MM.1S (cell line): Measurements from ENCODE around the gene WDR55.
"Not testable (repeated sequence)": the region's sequence is repeated elsewhere in the genome, so short reads cannot be mapped to it uniquely, and the experiment has no call there.

Experiments
- DNase-seq: peaks from one replicate; pipeline ENCODE4 v3.0.0-alpha.2; 2015
- H2AFZ ChIP-seq: fragments of 300-600 bp; sonication (generic); 2 replicates; pipeline ENCODE4 v1.6.0; 2016; ENCODE audit warnings: antibody characterized with exemption, low read length
- H3F3A ChIP-seq: fragments of 300-600 bp; sonication (generic); 2 replicates; pipeline ENCODE4 v1.6.1; 2016; ENCODE audit warnings: mild to moderate bottlenecking, antibody characterized with exemption, low read length, moderate library complexity, mixed read lengths; ENCODE audit not compliant: insufficient read depth
- H3K27ac ChIP-seq: fragments of 300-600 bp; sonication (generic); 2 replicates; pipeline ENCODE4 v1.5.1; 2016; ENCODE audit warnings: mild to moderate bottlenecking, low read length
- H3K27me3 ChIP-seq: fragments of 300-600 bp; sonication (generic); replicated peaks from 2 replicates; pipeline ENCODE4 v1.6.0; 2016; ENCODE audit warnings: low read length; ENCODE audit not compliant: insufficient read depth
- H3K36me3 ChIP-seq: fragments of 300-600 bp; sonication (generic); replicated peaks from 2 replicates; pipeline ENCODE4 v1.6.1; 2016; ENCODE audit warnings: mild to moderate bottlenecking, low read length, mixed read lengths; ENCODE audit not compliant: insufficient read depth
- H3K4me1 ChIP-seq: fragments of 300-600 bp; sonication (generic); 2 replicates; pipeline ENCODE4 v1.6.1; 2016; ENCODE audit warnings: low read length, mixed read lengths
- H3K4me2 ChIP-seq: fragments of 300-600 bp; sonication (generic); 2 replicates; pipeline ENCODE4 v1.6.0; 2016; ENCODE audit warnings: low read depth, low read length
- H3K4me3 ChIP-seq: fragments of 300-600 bp; sonication (generic); 2 replicates; pipeline ENCODE4 v1.5.1; 2016; ENCODE audit warnings: low read length, mixed read lengths
- H3K79me2 ChIP-seq: fragments of 300-600 bp; sonication (generic); 2 replicates; pipeline ENCODE4 v1.6.1; 2016; ENCODE audit warnings: mixed run types, low read length, mixed read lengths
- H3K9ac ChIP-seq: fragments of 300-600 bp; sonication (generic); 2 replicates; pipeline ENCODE4 v1.6.1; 2016; ENCODE audit warnings: low read length, mixed read lengths
- H3K9me2 ChIP-seq: fragments of 300-600 bp; sonication (generic); replicated peaks from 2 replicates; pipeline ENCODE4 v1.6.1; 2016; ENCODE audit warnings: mild to moderate bottlenecking, low read length, mixed read lengths; ENCODE audit not compliant: insufficient read depth
- H3K9me3 ChIP-seq: fragments of 300-600 bp; sonication (generic); replicated peaks from 2 replicates; pipeline ENCODE4 v1.6.1; 2016; ENCODE audit warnings: mild to moderate bottlenecking, low read length, mixed read lengths; ENCODE audit not compliant: insufficient read depth
- H4K20me1 ChIP-seq: fragments of 300-600 bp; sonication (generic); 2 replicates; pipeline ENCODE4 v1.6.1; 2016; ENCODE audit warnings: mild to moderate bottlenecking, low read length, moderate library complexity, mixed read lengths; ENCODE audit not compliant: insufficient read depth
- CTCF ChIP-seq: fragments of 300-600 bp; sonication (generic); IDR thresholded peaks from 2 replicates; pipeline ENCODE4 v1.5.1; 2016; ENCODE audit warnings: antibody characterized with exemption, low read length, mixed read lengths
- EZH2 ChIP-seq: fragments of 300-600 bp; sonication (generic); optimal IDR thresholded peaks from 2 replicates; pipeline ENCODE3; 2017; ENCODE audit warnings: low read depth, mild to moderate bottlenecking, antibody characterized with exemption, low read length, mixed read lengths
- EZH2phosphoT487 ChIP-seq: fragments of 300-600 bp; sonication (generic); IDR thresholded peaks from 2 replicates; pipeline ENCODE4 v1.6.1; 2018; ENCODE audit warnings: antibody characterized with exemption, low read length

The WDR55 gene

GRCh38 chr5:140707812-140708211, 43.1 kb downstream of the WDR55 start:
- no peak overlapping the region for H3K9ac ChIP-seq
- H3K4me2 ChIP-seq = no peak overlapping the region
- H3F3A ChIP-seq = peaks cover 17% of the 10 kb centered on the region
- no peaks in the 10 kb centered on the region for H4K20me1 ChIP-seq
- H3K4me3 ChIP-seq = no peak overlapping the region
- peaks cover under 1% of the 10 kb centered on the region; the same call in 1 of the 2 replicates for H3K79me2 ChIP-seq
- H3K9me3 ChIP-seq = no peaks in the 10 kb centered on the region
- DNase-seq = no peak
- no peak overlapping the region for H2AFZ ChIP-seq
- no peak for TF ChIP-seq EZH2
- no peak for TF ChIP-seq CTCF
- TF ChIP-seq EZH2phosphoT487 = no peak
- H3K27ac ChIP-seq = no peak overlapping the region
- peaks cover 10% of the 10 kb centered on the region for H3K36me3 ChIP-seq
- no peaks in the 10 kb centered on the region for H3K27me3 ChIP-seq
- no peaks in the 10 kb centered on the region for H3K9me2 ChIP-seq
- peaks cover 6% of the 10 kb centered on the region; the same call in 1 of the 2 replicates for H3K4me1 ChIP-seq

GRCh38 chr5:140708787-140709186, 44.1 kb downstream of the WDR55 start:
- H3K9me2 ChIP-seq, H3K4me1 ChIP-seq, H3K4me2 ChIP-seq, H3K27ac ChIP-seq, H3K79me2 ChIP-seq, H3K4me3 ChIP-seq, H2AFZ ChIP-seq, DNase-seq, H3K9ac ChIP-seq, H3K36me3 ChIP-seq, H3K9me3 ChIP-seq, H4K20me1 ChIP-seq, H3K27me3 ChIP-seq: not testable (repeated sequence)
- H3F3A ChIP-seq = peaks cover 17% of the 10 kb centered on the region

- Histone ChIP-seq H3K27me3 (no peaks in the 10 kb centered on the region), H3K36me3 (no peaks in the 10 kb centered on the region), H2AFZ (peak overlapping the region; percentile 59), H3F3A (peaks cover 17% of the 10 kb centered on the region), H3K9me2 (no peaks in the 10 kb centered on the region), H3K27ac (peak overlapping the region; percentile 63; the same call in 1 of the 2 replicates), H3K9ac (peak overlapping the region; percentile 51), H3K9me3 (no peaks in the 10 kb centered on the region), H3K4me2 (peak overlapping the region; percentile 66), H3K4me1 (peaks cover 6% of the 10 kb centered on the region; the same call in 1 of the 2 replicates), H4K20me1 (no peaks in the 10 kb centered on the region), H3K79me2 (no peaks in the 10 kb centered on the region), H3K4me3 (peak overlapping the region; percentile 57)
- TF ChIP-seq CTCF = no peak
- no peak for TF ChIP-seq EZH2
- no peak for TF ChIP-seq EZH2phosphoT487
- peak; percentile 94 for DNase-seq
These were observed 46.3 kb downstream of the WDR55 start for GRCh38 chr5:140710899-140711552.

- Histone ChIP-seq H3K27ac (peak overlapping the region; percentile 63; the same call in 1 of the 2 replicates), H3K4me1 (peaks cover 6% of the 10 kb centered on the region; the same call in 1 of the 2 replicates), H3K79me2 (no peaks in the 10 kb centered on the region), H3K9ac (peak overlapping the region; percentile 6; the same call in 1 of the 2 replicates), H3K4me2 (peak overlapping the region; percentile 66), H3K9me3 (no peaks in the 10 kb centered on the region), H3K27me3 (no peaks in the 10 kb centered on the region), H2AFZ (no peak overlapping the region), H3F3A (peaks cover 17% of the 10 kb centered on the region), H3K9me2 (no peaks in the 10 kb centered on the region), H4K20me1 (no peaks in the 10 kb centered on the region), H3K36me3 (no peaks in the 10 kb centered on the region), H3K4me3 (peak overlapping the region; percentile 57)
- TF ChIP-seq CTCF = no peak
- TF ChIP-seq EZH2 = no peak
- no peak for TF ChIP-seq EZH2phosphoT487
- DNase-seq = no peak
These were observed 47.1 kb downstream of the WDR55 start for GRCh38 chr5:140711794-140712193.
